HepG2 (cell line): ENCODE results near the gene ZNF101. TPM values are rescaled to one million over a fixed set of nuclear protein-coding genes. Genes with fewer than 3 reads are reported as not detected.

Experiments
- ATM ChIP-seq: fragments of 450-650 bp; IDR thresholded peaks from 2 replicates; pipeline ENCODE4 v1.7.1; 2017; ENCODE audit warnings: mild to moderate bottlenecking, borderline replicate concordance
- CHCHD3 ChIP-seq: sonication (generic); formaldehyde crosslinking; IDR thresholded peaks from 2 replicates; pipeline ENCODE4 v1.8.0; 2022; ENCODE audit warnings: mild to moderate bottlenecking, missing genetic modification reagents, moderate library complexity
- ERF ChIP-seq: IDR thresholded peaks from 2 replicates; pipeline ENCODE4 v1.6.1; 2018; ENCODE audit warnings: missing biosample characterization, missing genetic modification reagents
- HIVEP1 ChIP-seq: sonication (generic); formaldehyde crosslinking; IDR thresholded peaks from 2 replicates; pipeline ENCODE4 v1.4.0; 2020; ENCODE audit warnings: mild to moderate bottlenecking, missing genetic modification reagents
- HOXD1 ChIP-seq: sonication (generic); formaldehyde crosslinking; IDR thresholded peaks from 2 replicates; pipeline ENCODE4 v1.5.0; 2020; ENCODE audit warnings: missing genetic modification reagents
- KLF6 ChIP-seq: IDR thresholded peaks from 2 replicates; pipeline ENCODE4 v1.8.0; 2016; ENCODE audit warnings: missing biosample characterization, missing genetic modification reagents
- NFIB ChIP-seq: sonication (generic); formaldehyde crosslinking; IDR thresholded peaks from 2 replicates; pipeline ENCODE4 v1.9.0; 2021; ENCODE audit warnings: missing genetic modification reagents, mild to moderate bottlenecking, borderline replicate concordance
- RBFOX2 ChIP-seq: fragments of 200-400 bp; formaldehyde crosslinking; IDR thresholded peaks from 2 replicates; pipeline ENCODE4 v1.6.1; 2017; ENCODE audit warnings: low read depth, mild to moderate bottlenecking, low read length
- RBM22 ChIP-seq: fragments of 200-400 bp; formaldehyde crosslinking; optimal IDR thresholded peaks from 2 replicates; pipeline ENCODE3; 2017; ENCODE audit warnings: mild to moderate bottlenecking, low read length, moderate library complexity
- REPIN1 ChIP-seq: sonication (generic); formaldehyde crosslinking; IDR thresholded peaks from 2 replicates; pipeline ENCODE4 v1.8.0; 2022; ENCODE audit warnings: missing genetic modification reagents, low read depth, mild to moderate bottlenecking, borderline replicate concordance
- RXRB ChIP-seq: IDR thresholded peaks from 2 replicates; pipeline ENCODE4 v1.6.1; 2016; ENCODE audit warnings: borderline replicate concordance, missing genetic modification reagents, missing compliant biosample characterization
- YEATS4 ChIP-seq: sonication (generic); formaldehyde crosslinking; IDR thresholded peaks from 2 replicates; pipeline ENCODE4 v1.4.0; 2020; ENCODE audit warnings: missing genetic modification reagents, borderline replicate concordance
- ZNF143 ChIP-seq: sonication (generic); formaldehyde crosslinking; IDR thresholded peaks from 2 replicates; pipeline ENCODE4 v1.4.0; 2020; ENCODE audit warnings: missing genetic modification reagents
- ZNF768 ChIP-seq: sonication (generic); formaldehyde crosslinking; IDR thresholded peaks from 2 replicates; pipeline ENCODE4 v1.4.0; 2020; ENCODE audit warnings: missing genetic modification reagents
- ZSCAN21 ChIP-seq: sonication (generic); formaldehyde crosslinking; IDR thresholded peaks from 2 replicates; pipeline ENCODE4 v1.8.0; 2022; ENCODE audit warnings: mild to moderate bottlenecking, missing genetic modification reagents, moderate library complexity, borderline replicate concordance
- polyA plus RNA-seq, 8 experiments: library from polyadenylated mRNA; depleted of rRNA in 3 of 8; stranded (reverse) in 7 of 8; unstranded in 1 of 8; fragments of >200 nt; fragmentation: Illumina TruSeq in 4 of 8; extraction: Trizol in 4 of 8; gene quantifications; 2 replicates each; pipeline versions ENCODE4 v1.2.1 to v1.2.3, GENCODE V29; 2011 to 2016; ENCODE audit warnings: low read depth in 4 of 8, missing spikeins in 1 of 8, mixed read lengths in 1 of 8; ENCODE audit not compliant: insufficient read depth in 1 of 8
- total RNA-seq, 5 experiments: library from RNA; depleted of rRNA; stranded (reverse); fragments of >200 nt; fragmentation: Illumina TruSeq; extraction: Trizol; gene quantifications; 2 replicates each; pipeline ENCODE4 v1.2.3, GENCODE V29; 2016; ENCODE audit warnings: low read depth in 1 of 5
- TF ChIP-seq, protein P1 (sequence below): IDR thresholded peaks from 2 replicates; pipeline ENCODE4 v1.6.1; 2016; ENCODE audit warnings: low read depth, borderline replicate concordance
- TF ChIP-seq, protein P2 (sequence below): sonication (generic); formaldehyde crosslinking; IDR thresholded peaks from 2 replicates; pipeline ENCODE4 v1.5.0; 2020; ENCODE audit warnings: mild to moderate bottlenecking, missing genetic modification reagents
- TF ChIP-seq, protein P3 (sequence below): IDR thresholded peaks from 2 replicates; pipeline ENCODE4 v1.6.1; 2016; ENCODE audit warnings: missing genetic modification reagents, missing compliant biosample characterization
- TF ChIP-seq, protein P4 (sequence below), 2 experiments: sonication (generic) in 1 of 2; formaldehyde crosslinking in 1 of 2; IDR thresholded peaks; 2 replicates each; pipeline versions ENCODE4 v1.4.0 to v1.6.1; 2016 to 2020; ENCODE audit warnings: borderline replicate concordance in 1 of 2, low read depth in 1 of 2, mild to moderate bottlenecking in 1 of 2, missing genetic modification reagents in 1 of 2

The ZNF101 gene
- total and polyA plus RNA-seq, 2 of the 13 experiments (the other 11 are each of a cell fraction or from before 2014, with no cell fraction given): 12.9 to 28.9 TPM

DNA sequence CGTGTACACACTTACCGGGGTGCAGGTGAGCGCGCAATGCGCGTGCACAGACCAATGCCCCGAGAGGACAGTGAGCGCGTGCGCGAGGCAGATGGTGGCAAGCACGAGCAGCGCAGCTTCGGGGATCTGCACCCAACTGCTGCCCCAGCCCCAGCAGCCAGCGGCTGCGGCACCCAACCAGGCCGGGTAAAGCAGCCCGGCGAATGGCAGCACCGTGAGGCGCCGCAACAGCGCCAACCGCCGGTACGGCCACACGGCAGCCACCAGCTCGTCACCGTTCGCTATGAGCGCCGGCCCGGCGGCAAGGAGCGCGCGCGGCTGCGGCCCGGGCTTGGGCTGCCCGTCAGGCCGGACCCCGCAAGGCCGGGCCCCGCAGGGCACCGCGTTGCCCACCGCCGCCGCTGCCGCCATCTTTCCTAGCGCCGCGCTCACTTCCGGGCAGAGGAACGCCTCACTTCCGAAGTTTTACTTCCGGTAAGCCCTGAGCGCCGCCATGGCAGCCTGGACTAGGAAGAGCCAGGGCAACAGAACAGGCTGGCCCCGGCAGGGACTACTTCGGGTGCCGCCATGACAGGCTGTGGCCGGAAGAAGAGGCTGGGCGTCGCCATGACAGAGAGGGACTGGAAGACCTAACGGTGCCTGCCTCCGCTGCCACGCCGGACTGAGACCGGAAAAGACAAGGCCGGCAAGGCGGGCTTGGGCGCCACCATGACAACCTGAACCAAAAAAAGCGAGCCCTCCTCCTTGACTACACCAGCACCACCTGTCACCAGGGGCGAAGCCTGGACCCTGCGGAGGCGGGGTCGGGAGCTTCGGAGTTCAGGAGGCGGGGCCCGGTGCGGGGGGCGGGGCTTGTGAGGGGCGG is 5.2 kb upstream of the ZNF101 start, which contains the start of gene ATP13A1 (continued):
- TF ChIP-seq, protein P1, sequence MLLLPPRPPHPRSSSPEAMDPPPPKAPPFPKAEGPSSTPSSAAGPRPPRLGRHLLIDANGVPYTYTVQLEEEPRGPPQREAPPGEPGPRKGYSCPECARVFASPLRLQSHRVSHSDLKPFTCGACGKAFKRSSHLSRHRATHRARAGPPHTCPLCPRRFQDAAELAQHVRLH (CRISPR knock-in tag): no peak; the same call in 1 of the 2 replicates
- TF ChIP-seq CHCHD3 (CRISPR knock-in tag): no peak
- TF ChIP-seq ATM: no peak
- TF ChIP-seq, protein P2, sequence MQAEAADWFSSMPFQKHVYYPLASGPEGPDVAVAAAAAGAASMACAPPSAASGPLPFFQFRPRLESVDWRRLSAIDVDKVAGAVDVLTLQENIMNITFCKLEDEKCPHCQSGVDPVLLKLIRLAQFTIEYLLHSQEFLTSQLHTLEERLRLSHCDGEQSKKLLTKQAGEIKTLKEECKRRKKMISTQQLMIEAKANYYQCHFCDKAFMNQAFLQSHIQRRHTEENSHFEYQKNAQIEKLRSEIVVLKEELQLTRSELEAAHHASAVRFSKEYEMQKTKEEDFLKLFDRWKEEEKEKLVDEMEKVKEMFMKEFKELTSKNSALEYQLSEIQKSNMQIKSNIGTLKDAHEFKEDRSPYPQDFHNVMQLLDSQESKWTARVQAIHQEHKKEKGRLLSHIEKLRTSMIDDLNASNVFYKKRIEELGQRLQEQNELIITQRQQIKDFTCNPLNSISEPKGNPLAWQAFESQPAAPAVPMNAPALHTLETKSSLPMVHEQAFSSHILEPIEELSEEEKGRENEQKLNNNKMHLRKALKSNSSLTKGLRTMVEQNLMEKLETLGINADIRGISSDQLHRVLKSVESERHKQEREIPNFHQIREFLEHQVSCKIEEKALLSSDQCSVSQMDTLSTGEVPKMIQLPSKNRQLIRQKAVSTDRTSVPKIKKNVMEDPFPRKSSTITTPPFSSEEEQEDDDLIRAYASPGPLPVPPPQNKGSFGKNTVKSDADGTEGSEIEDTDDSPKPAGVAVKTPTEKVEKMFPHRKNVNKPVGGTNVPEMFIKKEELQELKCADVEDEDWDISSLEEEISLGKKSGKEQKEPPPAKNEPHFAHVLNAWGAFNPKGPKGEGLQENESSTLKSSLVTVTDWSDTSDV (CRISPR knock-in tag): 0 out of 2 replicates have a peak, but pooled peaks have one; percentile 21
- no peak for TF ChIP-seq RBM22
- TF ChIP-seq, protein P3, sequence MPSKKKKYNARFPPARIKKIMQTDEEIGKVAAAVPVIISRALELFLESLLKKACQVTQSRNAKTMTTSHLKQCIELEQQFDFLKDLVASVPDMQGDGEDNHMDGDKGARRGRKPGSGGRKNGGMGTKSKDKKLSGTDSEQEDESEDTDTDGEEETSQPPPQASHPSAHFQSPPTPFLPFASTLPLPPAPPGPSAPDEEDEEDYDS (CRISPR knock-in tag): peak; percentile 47; the same call in 1 of the 2 replicates
- 0 out of 2 replicates have a peak, but pooled peaks have one; percentile 41 for TF ChIP-seq HOXD1 (CRISPR knock-in tag)
- peak; percentile 86; the same call in 1 of the 2 replicates for TF ChIP-seq YEATS4 (CRISPR knock-in tag)
- peak; percentile 81 for TF ChIP-seq ERF
- TF ChIP-seq NFIB (CRISPR knock-in tag): no peak
- TF ChIP-seq KLF6: peak; percentile 70
- peak; percentile 66; the same call in 1 of the 2 replicates for TF ChIP-seq REPIN1 (CRISPR knock-in tag)
- TF ChIP-seq RXRB: 0 out of 2 replicates have a peak, but pooled peaks have one; percentile 12
- 0 out of 2 replicates have a peak, but pooled peaks have one; percentile 22 for TF ChIP-seq ZNF768 (CRISPR knock-in tag)
- peak; percentile 77; the same call in 1 of the 2 replicates for TF ChIP-seq ZSCAN21 (CRISPR knock-in tag)
- TF ChIP-seq HIVEP1: no peak
- peak; percentile 63; the same call in 1 of the 2 replicates for TF ChIP-seq ZNF143 (CRISPR knock-in tag)
- TF ChIP-seq, protein P4, sequence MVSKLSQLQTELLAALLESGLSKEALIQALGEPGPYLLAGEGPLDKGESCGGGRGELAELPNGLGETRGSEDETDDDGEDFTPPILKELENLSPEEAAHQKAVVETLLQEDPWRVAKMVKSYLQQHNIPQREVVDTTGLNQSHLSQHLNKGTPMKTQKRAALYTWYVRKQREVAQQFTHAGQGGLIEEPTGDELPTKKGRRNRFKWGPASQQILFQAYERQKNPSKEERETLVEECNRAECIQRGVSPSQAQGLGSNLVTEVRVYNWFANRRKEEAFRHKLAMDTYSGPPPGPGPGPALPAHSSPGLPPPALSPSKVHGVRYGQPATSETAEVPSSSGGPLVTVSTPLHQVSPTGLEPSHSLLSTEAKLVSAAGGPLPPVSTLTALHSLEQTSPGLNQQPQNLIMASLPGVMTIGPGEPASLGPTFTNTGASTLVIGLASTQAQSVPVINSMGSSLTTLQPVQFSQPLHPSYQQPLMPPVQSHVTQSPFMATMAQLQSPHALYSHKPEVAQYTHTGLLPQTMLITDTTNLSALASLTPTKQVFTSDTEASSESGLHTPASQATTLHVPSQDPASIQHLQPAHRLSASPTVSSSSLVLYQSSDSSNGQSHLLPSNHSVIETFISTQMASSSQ (IDR thresholded peaks at IDR 0.05; ENCODE audit: low read depth): no peak
- TF ChIP-seq, protein P4 (CRISPR knock-in tag; IDR thresholded peaks at IDR 0.05; ENCODE audit: borderline replicate concordance): peak; percentile 23; the same call in 1 of the 2 replicates
- peak; percentile 94 for TF ChIP-seq RBFOX2
